Neural cell (in vitro differentiated cells): ENCODE data around the gene FGF1. TPM values are rescaled to one million over a fixed set of nuclear protein-coding genes. Genes with fewer than 3 reads are reported as not detected.
"Not testable (repeated sequence)": the region's sequence is repeated elsewhere in the genome, so short reads cannot be mapped to it uniquely, and the experiment has no call there.

Experiments used
- H2AFZ ChIP-seq: fragments of 200-600, 300-800 bp; sonication (generic), shearing (Covaris generic); 2 replicates; pipeline ENCODE4 v1.6.0; 2014; ENCODE audit warnings: low read depth, mild to moderate bottlenecking, antibody characterized with exemption, low read length, moderate library complexity
- H3F3A ChIP-seq: fragments of 200-600 bp; shearing (Covaris generic); 2 replicates; pipeline ENCODE4 v1.6.1; 2016; ENCODE audit warnings: mild to moderate bottlenecking, moderate library complexity, mixed read lengths, antibody characterized with exemption, low read length; ENCODE audit not compliant: insufficient read depth, poor library complexity, severe bottlenecking
- H3K27ac ChIP-seq: fragments of 200-600, 300-800 bp; sonication (generic), shearing (Covaris generic); 2 replicates; pipeline ENCODE4 v1.5.1; 2014; ENCODE audit warnings: mild to moderate bottlenecking, low read length, moderate library complexity
- H3K27me3 ChIP-seq: fragments of 300-800, 200-600 bp; sonication (generic), shearing (Covaris generic); 2 replicates; pipeline ENCODE4 v1.6.0; 2014; ENCODE audit warnings: mild to moderate bottlenecking, low read depth, low read length, moderate library complexity; ENCODE audit not compliant: insufficient read depth
- H3K36me3 ChIP-seq: fragments of 300-800, 200-600 bp; sonication (generic), shearing (Covaris generic); 2 replicates; pipeline ENCODE4 v1.5.1; 2014; ENCODE audit warnings: mild to moderate bottlenecking, antibody characterized with exemption, low read length, moderate library complexity; ENCODE audit not compliant: insufficient read depth
- H3K4me2 ChIP-seq: fragments of 300-800, 200-600 bp; sonication (generic), shearing (Covaris generic); 2 replicates; pipeline ENCODE4 v1.6.0; 2014; ENCODE audit warnings: mild to moderate bottlenecking, low read length
- H3K4me3 ChIP-seq: fragments of 300-800, 200-600 bp; sonication (generic), shearing (Covaris generic); 2 replicates; pipeline ENCODE4 v1.5.1; 2014; ENCODE audit warnings: mild to moderate bottlenecking, low read length, moderate library complexity
- H3K79me2 ChIP-seq: fragments of 200-600 bp; shearing (Covaris generic); replicated peaks from 2 replicates; pipeline ENCODE4 v1.6.0; 2014; ENCODE audit warnings: mild to moderate bottlenecking, low read length, moderate library complexity; ENCODE audit not compliant: insufficient read depth
- H3K9ac ChIP-seq: fragments of 300-800, 200-600 bp; sonication (generic), shearing (Covaris generic); 2 replicates; pipeline ENCODE4 v1.6.1; 2016; ENCODE audit warnings: mild to moderate bottlenecking, low read length, mixed read lengths
- H3K9me2 ChIP-seq: fragments of 200-600 bp; shearing (Covaris generic); 2 replicates; pipeline ENCODE4 v1.6.1; 2016; ENCODE audit warnings: mild to moderate bottlenecking, low read length, mixed read lengths; ENCODE audit not compliant: insufficient read depth
- H3K9me3 ChIP-seq: fragments of 200-600, 300-800 bp; sonication (generic), shearing (Covaris generic); 2 replicates; pipeline ENCODE4 v1.6.1; 2016; ENCODE audit warnings: mild to moderate bottlenecking, mixed run types, low read length, moderate library complexity, mixed read lengths
- H4K20me1 ChIP-seq: fragments of 200-600 bp; shearing (Covaris generic); 2 replicates; pipeline ENCODE4 v1.6.1; 2016; ENCODE audit warnings: mild to moderate bottlenecking, mixed run types; ENCODE audit not compliant: insufficient read depth
- CTCF ChIP-seq: fragments of 450-650 bp; IDR thresholded peaks from 2 replicates; pipeline ENCODE4 v1.5.1; 2014; ENCODE audit warnings: antibody characterized with exemption, mild to moderate bottlenecking, moderate library complexity; ENCODE audit not compliant: poor library complexity, severe bottlenecking
- EP300 ChIP-seq: fragments of 450-650 bp; conservative IDR thresholded peaks from 2 replicates; pipeline ENCODE4 v1.6.1; 2014; ENCODE audit warnings: antibody characterized with exemption, mild to moderate bottlenecking, moderate library complexity; ENCODE audit not compliant: poor library complexity, severe bottlenecking
- EZH2 ChIP-seq: fragments of 200-600, 300-800 bp; shearing (Covaris generic), sonication (generic); IDR thresholded peaks from 2 replicates; pipeline ENCODE4 v1.6.1; 2014; ENCODE audit warnings: antibody characterized with exemption, low read length, borderline replicate concordance, mild to moderate bottlenecking; ENCODE audit not compliant: insufficient read depth, poor library complexity, severe bottlenecking
- MXI1 ChIP-seq: fragments of 450-650 bp; conservative IDR thresholded peaks from 2 replicates; pipeline ENCODE4 v1.6.1; 2014; ENCODE audit warnings: antibody characterized with exemption, mild to moderate bottlenecking; ENCODE audit not compliant: poor library complexity, severe bottlenecking
- POLR2AphosphoS5 ChIP-seq: IDR thresholded peaks from 2 replicates; pipeline ENCODE4 v1.6.1; 2012
- RAD21 ChIP-seq: fragments of 450-650 bp; conservative IDR thresholded peaks from 2 replicates; pipeline ENCODE4 v1.6.1; 2014; ENCODE audit warnings: antibody characterized with exemption, mild to moderate bottlenecking, moderate library complexity
- REST ChIP-seq: IDR thresholded peaks from 2 replicates; pipeline ENCODE4 v1.6.1; 2012; ENCODE audit warnings: borderline replicate concordance
- SMC3 ChIP-seq: fragments of 450-650 bp; conservative IDR thresholded peaks from 2 replicates; pipeline ENCODE4 v1.6.1; 2014; ENCODE audit warnings: antibody characterized with exemption, mild to moderate bottlenecking, moderate library complexity; ENCODE audit not compliant: poor library complexity
- TAF1 ChIP-seq: IDR thresholded peaks from 2 replicates; pipeline ENCODE4 v1.6.1; 2012; ENCODE audit warnings: low read depth
- polyA plus RNA-seq: library from polyadenylated mRNA; depleted of rRNA; stranded (reverse); fragments of >200 nt; gene quantifications from 2 replicates; pipeline ENCODE4 v1.2.3, GENCODE V29; 2014

FGF1 gene
- polyA plus RNA-seq, 1 donor from 2014 or later, result not detected

- H3K4me3 ChIP-seq, result no peak overlapping the region
- no peak overlapping the region for H3K4me2 ChIP-seq
- H3K27ac ChIP-seq, result no peak overlapping the region
- no peaks in the 10 kb centered on the region for H3K36me3 ChIP-seq
- H3K9ac ChIP-seq, result no peak overlapping the region
- no peaks in the 10 kb centered on the region for H3K27me3 ChIP-seq
- no peak overlapping the region for H2AFZ ChIP-seq
- H3K9me3 ChIP-seq, result no peaks in the 10 kb centered on the region
- no peaks in the 10 kb centered on the region for H3K79me2 ChIP-seq
- H3K9me2 ChIP-seq, result no peaks in the 10 kb centered on the region
- no peaks in the 10 kb centered on the region for H4K20me1 ChIP-seq
- no peaks in the 10 kb centered on the region for H3F3A ChIP-seq
- TF ChIP-seq REST (no peak), POLR2AphosphoS5 (no peak), EP300 (no peak), CTCF (no peak), TAF1 (no peak), MXI1 (no peak), RAD21 (no peak), SMC3 (no peak), EZH2 (no peak)
Measured at GRCh38 chr5:142650060-142650459, 35.8 kb downstream of the FGF1 start.

- H3K27me3 ChIP-seq, H3K9ac ChIP-seq, H3K4me2 ChIP-seq, H3K9me3 ChIP-seq, H3K27ac ChIP-seq, H4K20me1 ChIP-seq, H3K79me2 ChIP-seq, H3K9me2 ChIP-seq, H3K36me3 ChIP-seq, H2AFZ ChIP-seq, H3K4me3 ChIP-seq, H3F3A ChIP-seq: not testable (repeated sequence)
Measured at GRCh38 chr5:142648108-142648507, 37.8 kb downstream of the FGF1 start.

DNA sequence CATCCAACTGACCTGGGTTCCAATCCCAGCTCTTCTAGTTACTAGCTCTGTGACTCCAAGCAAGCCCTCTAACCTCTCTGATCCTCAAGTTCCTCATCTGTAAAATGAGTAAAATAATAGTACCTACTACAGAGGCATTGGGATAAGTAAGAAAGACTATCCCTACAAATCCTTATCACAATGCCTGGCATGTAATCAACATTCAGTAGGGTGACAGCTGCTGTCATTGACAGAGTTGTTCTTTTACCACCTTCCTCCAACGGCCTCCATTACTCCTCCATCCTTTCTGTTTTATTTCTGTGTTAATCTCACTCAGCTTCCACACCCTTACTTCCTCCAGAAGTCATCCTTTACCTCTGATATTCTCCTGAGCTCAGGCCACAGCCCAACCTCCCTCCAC lies 40.4 kb downstream of the FGF1 start:
- no peaks in the 10 kb centered on the region for H4K20me1 ChIP-seq
- H2AFZ ChIP-seq, result no peak overlapping the region
- H3K4me2 ChIP-seq, result no peak overlapping the region
- H3K27me3 ChIP-seq, result no peaks in the 10 kb centered on the region
- TF ChIP-seq SMC3, result no peak
- no peak for TF ChIP-seq REST
- TF ChIP-seq RAD21, result no peak
- TF ChIP-seq EZH2, result no peak
- TF ChIP-seq MXI1, result no peak
- no peak for TF ChIP-seq POLR2AphosphoS5
- no peak for TF ChIP-seq TAF1
- no peak for TF ChIP-seq CTCF
- TF ChIP-seq EP300, result no peak
- H3K79me2 ChIP-seq, result no peaks in the 10 kb centered on the region
- no peaks in the 10 kb centered on the region for H3F3A ChIP-seq
- H3K9ac ChIP-seq, result no peak overlapping the region
- no peak overlapping the region for H3K4me3 ChIP-seq
- no peak overlapping the region for H3K27ac ChIP-seq
- no peaks in the 10 kb centered on the region for H3K9me2 ChIP-seq
- no peaks in the 10 kb centered on the region for H3K36me3 ChIP-seq
- H3K9me3 ChIP-seq, result no peaks in the 10 kb centered on the region
